Measurements from ENCODE around the gene FOXP1.

FOXP1 gene

DNA sequence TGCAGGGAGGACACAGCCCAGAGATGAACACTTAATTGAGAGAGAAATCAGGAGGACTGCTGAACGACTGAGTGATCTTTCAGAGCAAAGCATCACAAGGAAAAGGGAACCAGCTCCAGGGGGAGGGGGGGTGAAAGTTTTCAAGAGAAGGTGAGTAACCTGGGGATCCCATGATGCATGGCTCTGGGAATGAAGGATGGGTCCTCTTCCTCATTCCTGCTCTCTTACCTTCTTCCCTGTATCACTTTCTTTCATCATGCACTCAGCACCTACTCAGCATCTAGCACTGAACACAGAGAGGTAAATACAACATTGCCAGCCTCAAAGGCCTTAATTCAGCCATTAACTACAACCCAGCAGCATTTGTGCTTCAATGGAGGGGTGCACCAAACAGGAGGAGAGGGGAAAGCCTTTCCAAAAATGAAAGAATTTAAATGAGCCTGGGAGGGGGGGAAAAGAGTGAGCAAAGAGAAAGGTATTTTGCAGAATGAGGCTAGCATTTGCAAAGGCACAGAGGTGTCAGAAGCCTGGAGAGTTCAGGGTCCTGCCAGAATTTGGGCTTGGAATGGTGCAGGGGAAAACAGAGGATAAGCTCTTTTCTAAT lies 427.4 kb downstream of the FOXP1 start:
- DNase-seq = no peak

DNA sequence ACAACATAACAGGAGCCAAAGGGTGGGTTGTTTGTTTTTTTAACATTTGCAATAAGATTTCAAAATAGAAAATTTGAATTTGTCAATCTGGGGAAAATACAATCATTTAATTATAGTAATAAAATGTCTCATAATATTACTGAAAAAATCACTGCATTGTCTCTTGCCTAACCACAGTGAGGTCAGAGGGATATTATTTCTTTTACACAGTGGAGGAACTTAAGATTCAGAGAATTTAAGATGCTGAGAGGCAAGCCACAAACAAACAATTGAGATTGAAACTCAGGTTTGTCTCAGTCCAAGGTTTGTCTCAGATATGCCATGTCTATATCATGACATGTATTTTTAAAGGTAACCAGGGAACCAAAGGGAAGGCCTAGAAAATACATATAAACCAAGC lies 428.7 kb downstream of the FOXP1 start:
- DNase-seq = no peak

DNA sequence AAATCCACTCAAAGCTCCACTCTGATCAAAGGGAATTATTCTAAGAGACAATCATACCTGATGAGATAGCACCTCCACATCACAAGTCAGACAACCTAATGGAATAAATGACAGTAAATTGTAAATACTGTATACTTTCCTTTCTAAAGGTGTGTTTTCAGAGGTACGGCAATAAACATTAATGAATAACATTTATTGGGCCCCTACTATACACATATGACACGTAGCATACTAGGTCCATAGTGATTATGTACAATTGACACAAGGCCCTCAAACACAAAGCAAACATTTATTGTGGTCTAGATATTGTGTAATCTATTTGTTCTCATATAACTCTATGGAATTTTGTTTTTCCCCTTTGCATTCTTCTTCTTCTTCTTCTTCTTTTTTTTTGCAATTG lies 429.8 kb downstream of the FOXP1 start:
- DNase-seq = no peak

DNA sequence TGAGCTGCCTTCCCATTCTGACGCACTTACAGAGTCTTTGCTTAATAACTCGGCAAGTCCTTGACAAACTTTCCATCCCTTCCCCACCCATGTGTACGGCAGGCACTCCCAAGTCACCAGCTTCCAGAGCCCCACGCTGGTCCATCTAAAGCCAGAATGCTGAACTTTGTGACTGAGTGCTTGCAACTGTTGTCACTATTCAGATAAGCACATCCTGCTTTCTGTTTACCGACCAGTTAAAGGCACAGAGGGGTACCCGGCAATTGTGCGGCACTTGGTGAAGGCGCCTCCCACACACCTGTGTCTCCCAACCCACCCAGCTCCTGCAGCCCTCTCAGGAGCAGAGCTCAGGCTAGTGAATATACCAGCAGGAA lies 430.6 kb downstream of the FOXP1 start:
- no peak for DNase-seq

DNA sequence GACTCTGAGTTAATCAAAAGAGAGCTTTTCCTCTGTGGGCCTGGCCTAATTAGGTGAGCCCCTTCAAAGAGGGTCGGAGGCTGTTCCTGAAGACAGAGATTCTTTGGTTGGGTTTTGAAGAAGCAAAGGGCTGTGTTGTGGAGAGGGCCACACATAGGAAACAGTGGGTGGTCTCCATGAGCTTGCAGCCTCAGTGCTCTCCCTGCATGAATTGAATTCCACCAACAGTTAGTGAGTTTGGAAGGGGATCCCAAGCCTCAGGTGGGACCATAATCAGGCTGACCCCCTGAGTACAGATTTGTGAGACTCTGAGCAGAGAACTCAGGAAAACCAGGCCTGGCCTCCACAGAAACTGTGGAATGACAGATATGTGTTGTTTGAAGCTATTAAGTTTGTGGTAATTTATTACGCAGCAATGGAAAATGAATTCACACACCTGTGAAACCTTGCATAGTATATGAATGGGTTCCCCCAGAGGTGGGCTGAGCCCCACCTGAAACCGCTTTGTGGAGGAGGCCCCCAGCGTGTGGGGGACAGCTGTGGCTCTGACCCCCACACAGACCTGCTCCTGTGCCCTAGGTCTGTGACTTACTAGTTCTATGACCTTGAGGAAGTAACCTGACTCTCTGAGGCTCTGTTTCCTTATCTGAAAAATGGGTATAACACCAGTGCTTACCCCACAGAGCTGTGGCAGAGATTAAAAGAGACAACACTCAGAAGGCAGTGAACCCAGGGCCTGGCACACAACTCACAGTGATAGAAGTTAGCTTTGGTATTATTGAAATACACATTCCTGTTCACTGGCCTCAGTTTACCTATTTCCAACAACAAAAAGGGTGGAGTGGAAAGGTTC lies 431.3 kb downstream of the FOXP1 start:
- no peak for DNase-seq

DNA sequence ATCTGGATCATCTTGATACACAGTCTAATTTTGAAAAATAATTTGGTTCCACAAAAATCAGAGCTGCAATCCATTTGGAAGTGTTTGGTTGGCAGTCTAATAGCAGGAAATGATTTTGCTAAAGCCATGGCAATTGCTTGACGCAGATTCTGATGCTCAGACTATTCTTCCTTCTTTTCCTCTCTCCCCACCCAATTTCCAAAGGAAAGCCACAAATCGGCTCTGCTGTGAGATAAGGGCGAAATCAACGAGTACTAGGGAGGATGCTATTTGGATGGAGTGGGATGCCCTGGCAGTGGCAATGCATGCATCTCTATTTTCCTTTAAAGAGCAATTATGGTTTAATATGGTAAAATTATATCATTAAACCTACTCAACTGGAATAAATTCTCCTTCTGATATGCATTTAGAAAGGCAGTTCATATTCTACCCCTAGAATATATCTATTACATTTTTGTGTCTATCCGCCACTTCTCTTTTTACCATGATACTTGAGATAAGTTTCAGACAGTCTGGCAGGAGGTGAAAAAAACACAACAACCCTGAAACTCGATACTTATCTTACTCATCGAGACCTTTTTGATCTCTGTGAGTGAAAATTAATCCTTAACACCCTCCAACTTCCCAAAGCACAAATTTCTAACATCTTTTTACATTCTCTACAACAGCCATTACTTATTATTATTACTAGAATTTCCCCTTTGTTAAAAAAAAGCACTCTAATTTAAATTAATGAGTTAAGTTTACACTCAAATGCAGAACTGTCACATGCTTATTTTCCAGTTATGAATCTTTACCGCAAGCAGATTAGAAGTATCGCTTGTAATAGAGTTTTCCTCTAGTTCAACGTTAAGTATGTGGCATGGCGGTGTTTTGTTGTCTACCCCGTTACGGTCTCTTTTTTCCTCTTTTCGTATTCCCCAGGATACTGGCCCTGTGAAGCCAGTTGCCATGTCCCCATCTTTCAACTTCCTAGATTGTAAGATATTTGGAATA lies 433.3 kb downstream of the FOXP1 start:
- DNase-seq = no peak

DNA sequence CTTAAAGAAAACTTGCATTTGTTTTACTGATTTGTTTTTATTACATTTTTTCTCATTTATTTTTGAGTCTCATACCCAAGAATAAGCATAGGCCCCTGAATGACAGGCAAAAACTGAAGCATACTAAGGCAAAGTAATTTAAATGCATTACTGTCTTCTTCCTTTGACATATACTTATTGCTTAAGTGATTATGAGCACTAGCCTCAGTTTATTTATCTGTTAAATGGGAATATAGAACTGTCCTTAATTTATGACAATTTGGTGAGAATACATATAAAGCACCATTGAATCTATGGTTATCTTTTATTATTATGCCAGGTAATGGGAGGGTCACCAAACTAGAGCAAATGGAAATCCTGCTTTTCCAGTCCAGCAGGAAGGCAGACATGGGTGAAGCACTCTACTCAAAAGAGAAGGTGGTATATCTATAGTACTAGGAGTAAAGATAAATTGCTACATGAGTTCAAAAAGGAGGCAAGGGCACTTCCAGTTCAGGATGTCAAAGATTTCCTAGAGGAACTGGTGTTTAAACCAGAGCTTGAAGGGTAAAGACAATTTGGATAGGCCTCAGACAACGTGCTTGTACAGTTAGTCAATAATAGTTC lies 435.0 kb downstream of the FOXP1 start:
- DNase-seq = no peak

DNA sequence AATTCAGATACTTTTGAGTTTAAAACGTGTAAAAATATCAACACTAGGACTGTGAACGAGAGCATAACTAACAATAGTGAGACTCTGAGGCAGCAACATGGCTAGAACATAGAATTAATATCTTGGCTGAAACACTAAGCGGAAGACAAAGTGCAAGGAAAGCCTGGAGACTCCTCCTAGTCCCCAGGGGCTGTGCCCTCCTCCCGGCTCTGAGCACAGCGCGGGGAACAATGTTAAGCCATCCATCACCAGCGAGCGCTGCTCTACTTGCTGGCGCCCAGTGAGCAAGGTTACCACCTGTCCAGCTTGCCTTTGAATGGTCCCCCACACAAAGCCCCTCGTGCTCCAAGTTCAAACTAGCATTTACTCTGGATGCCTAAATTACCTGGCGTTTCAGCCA lies 436.9 kb downstream of the FOXP1 start:
- no peak for DNase-seq

DNA sequence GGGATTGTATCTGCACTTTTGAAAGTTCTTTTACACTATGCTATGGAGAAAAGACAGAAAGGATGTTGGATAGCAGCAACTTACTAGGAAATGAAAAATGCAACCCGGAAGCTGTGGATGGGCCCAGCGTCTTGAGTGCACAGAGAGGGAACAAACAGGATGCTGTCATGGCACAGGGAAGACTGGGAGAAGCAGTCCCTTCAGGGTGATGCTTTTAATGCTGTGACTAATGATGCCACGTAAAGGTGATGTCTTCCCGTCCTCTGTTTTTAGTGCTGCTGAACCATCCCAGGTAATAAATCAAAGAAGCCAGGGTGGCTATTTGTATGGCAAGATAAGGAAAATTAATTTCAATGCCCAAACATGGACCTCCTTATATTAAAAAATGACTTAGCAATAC lies 437.6 kb downstream of the FOXP1 start:
- DNase-seq = no peak

DNA sequence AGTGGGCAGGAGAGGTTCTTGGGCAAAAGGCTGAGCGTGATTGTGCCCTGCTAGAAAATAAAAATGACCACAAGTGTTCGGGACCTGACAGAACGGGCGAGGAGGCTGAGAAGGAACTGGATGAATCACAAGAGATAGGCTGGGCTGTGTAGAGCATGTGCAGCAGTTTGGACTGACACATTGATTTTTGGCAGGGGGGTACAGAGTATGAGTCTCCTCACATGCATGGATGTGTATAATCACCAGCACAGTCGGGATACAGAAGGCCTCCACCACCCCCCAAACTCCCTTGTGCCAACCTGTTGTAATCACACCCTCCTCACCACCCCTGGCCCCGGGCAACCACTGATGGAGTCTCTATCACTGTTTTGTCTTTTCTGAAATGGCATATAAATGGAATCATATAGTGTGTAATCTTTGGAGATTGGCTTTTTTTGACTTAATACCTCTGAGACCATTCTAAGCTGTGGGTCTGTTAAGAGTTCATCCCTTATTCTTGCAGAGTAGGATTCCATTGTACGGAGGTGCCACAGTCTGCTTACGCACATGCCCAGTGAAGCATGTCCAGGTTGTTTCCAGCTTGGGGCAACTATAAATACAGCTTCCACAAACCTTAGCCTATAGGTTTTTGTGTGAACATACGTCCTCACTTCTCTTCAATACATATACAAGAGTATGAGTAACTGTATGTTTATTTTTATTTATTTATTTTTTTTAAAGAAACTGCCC lies 438.8 kb downstream of the FOXP1 start:
- no peak for DNase-seq

DNA sequence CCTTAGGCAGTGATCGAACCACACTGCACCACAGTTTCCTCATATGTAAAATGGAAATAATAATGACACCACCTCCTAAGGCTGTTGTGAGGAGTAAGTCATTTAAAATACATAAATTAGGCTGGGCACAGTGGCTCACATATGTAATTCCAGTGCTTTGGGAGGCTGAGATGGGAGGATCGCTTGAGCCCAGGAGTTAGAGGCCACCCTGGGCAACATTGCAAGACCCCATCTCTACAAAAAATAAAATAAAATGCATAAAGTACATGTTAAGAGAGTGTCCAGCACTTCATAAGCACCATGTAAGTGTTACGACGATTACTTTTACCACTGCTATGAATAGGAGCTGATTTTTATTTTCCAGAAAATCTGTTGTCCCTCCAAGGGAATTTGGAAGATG lies 440.0 kb downstream of the FOXP1 start:
- DNase-seq = no peak

DNA sequence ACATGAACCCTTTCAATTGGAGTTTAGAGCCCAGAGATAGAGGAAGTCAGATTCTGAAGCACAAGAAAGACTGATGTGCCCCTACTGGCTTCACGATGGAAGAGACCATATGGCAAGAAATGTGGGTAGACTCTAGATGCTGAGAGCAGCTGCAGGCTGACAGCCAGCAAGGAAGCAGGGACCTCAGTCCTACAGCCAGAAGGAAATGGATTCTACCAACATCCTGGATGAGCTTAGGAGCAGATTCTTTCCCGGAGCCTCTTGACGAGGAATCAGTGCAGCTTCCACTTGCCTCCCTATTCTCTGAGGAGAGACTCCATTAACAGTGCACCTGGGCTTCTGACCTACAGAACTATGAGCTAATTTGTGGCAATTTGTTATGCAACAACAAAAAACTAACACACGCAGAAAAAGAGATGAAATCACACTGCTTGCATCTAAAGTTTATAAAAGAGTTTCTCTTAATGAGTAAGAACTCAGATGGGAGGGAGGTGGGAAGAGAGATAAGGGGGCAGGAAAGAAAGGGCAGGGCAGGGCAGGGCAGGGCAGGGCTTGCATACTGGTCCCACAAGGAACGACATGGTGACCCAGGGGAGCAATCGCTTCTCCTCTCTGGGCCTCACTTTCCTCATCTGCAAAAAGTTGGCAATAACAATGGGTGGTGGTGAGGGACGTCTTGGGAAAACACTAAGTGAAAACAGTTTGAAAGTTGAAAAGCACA lies 440.9 kb downstream of the FOXP1 start:
- no peak for DNase-seq

DNA sequence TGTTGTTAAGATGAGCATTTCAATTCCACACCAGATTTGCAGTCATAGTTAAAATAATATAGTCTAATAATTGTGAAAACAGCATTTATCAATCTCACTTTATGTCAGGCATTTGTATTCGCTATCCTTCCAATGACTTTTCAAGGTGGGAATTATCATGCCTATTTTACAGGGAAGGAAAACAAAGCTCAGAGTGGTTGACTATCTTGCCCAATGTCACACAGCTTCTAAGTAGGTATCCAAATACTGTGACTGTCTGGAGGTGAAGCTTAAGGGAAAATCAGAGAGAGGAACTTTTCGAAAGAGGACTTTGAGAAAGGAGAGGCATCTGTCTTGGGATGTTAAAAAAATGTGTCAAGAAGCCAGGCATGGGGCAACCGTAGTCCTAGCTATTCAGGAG lies 443.1 kb downstream of the FOXP1 start:
- DNase-seq = no peak

DNA sequence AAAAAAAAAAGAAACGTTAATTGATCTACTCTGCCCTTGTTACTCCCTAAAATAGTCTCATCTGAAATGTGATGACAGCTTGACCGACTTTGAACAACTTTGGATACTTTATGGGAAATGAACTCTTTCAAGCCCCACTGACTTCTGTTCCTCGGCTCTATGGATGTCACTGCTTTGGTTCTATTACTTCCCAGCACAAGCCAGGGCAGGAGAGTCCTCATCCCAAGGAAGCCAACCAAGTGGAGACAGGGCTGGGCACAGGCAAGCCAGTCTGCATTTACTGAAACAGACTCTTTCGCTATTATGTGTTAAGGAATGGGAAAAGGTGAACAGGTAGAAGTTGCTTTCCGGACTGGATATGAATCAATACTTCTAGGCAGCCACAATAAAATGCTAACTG lies 444.0 kb downstream of the FOXP1 start:
- no peak for DNase-seq

DNA sequence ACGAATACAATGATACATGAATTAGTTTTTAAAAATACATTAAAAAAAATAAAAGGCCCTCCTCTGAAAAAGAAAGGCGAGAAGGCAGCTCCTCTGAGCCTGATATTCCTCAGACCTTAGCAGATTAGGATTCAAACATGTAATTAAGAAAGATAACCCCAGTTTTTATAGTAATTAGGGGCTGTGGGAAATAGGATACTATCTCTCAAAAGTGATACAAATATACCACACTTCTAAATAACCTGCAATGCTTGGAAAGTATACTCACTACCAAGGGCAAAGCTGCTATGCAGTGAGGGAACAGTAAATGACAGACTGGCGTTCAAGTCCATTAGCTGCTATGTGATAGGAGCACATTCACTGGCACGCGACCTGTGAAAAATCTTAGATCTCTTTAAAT lies 445.1 kb downstream of the FOXP1 start:
- DNase-seq = no peak

DNA sequence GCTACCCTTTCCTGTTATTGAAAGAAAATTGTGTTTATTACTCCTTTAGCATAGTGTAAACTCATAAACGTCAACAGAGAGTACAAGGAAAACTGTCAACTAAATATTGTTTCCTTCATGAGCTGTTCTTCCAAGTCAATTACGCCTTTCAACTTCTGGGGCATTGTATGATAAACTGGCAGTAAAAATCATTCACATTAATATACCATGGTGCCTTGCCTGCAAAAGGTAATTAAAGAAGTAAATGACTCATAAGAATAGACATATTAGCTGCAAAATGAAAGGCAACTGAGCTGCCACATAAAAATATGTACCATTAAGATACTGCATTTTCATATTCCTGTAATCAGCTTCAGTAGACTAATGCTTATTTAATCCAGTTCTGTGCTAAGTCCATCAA lies 447.3 kb downstream of the FOXP1 start:
- no peak for DNase-seq

DNA sequence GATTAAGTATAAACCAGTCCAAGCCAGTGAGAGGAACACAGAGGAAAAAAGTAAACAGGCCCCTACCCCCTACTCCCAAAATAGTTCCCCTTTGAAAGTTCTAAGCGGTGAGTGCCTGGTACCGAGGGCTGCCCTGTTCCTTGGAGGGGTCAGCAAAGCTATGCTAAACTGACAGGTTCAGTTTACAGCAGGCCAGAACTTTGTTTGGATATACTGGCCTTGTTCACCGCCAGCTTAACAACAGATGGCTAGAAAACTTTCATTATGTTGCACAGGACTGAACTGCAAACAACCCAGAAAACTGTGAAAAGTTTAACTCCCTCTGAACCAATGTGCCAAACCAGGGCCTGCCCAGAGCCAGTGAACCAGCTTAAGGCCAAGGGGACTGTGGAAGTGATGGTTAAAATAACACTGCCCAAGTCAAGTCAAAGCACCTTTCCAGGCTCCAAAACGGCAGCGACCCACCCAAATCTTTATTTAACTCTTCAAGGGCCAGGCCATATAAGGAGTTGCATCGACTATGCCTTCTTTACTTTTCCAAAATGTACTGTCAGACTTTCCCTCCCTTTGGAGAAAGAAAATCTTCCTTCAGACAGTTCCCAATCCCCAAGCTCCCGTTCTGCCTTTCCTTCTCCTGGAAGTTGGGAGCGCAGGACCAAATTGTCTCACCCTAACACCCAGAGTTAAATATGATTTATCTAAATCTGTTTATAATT lies 448.0 kb downstream of the FOXP1 start:
- DNase-seq = no peak

DNA sequence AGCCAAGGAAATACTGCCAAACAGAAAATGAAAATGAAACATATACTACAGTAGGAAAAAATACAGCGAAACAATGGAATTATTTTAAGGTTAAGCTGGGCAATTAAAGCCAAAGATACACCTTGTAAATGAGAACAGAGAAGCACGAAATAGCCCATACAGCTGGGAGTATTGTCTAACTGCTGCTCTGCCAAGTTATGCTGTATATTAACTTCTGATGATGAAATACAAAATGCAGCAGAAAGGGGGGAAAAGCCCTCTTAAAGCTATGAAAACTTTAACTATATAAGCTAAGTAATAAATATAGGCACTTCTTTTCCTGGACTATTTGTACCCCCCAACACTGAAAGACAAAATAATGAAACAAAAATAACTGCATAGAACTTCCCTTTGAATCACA lies 449.0 kb downstream of the FOXP1 start:
- no peak for DNase-seq

DNA sequence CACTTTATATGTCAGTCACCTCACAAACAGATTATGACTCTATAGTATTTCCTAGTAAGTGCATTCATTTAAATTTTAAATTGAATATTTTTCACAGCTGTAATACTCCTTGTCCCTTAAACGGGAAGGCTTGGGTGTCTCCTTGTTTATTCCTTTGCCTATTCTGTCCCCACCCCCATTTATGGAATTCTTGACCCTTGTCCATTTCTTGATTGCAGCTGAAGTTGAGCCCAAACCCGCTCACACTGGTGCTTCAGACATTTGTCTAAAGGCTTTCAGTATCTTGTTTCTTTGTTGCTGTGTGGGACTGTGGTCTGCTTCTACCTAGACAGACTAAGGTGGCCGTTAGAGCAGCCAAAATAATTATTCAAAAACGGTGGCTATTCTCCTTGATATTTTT lies 449.7 kb downstream of the FOXP1 start:
- no peak for DNase-seq

DNA sequence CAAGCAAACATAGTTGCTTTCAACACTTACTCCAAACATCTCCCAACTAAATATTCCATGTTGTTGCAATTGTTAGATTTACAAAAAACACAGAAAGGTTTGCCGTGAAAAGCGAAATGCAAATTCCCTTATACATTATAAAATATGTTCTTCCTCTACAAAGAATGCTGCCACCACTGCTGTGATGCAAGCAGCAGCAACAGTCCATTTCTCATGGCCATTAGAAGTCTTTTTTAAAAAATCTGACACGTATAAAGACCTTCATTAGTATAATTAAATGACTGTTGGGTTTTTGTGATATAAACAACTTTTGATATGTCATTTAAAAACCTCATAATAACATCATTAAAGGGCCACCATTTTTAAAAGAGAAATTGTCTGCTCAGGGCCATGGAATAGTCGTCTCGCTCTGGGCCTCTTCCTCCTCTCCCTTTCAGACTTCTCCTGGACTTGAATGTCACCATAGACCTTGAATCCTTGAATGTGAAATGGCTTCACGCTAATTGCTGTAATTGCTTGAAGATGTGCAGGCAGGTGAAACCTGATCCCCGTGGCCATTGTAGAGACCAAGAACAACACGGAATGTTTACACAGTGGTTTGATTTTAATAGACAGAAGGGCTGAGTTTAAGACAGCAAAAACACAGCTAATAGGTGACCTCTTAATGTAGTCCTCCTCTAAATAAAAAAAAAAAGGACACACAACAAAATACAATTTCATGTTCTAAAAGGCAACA lies 450.4 kb downstream of the FOXP1 start:
- DNase-seq = no peak
